H54 (cell line): ENCODE results near the gene STX3.
A peak's percentile ranks its signal among the peaks of the same experiment; 100 is the strongest.

Experiments used
- DNase-seq: peaks from one replicate; pipeline ENCODE4 v3.0.0; 2011; ENCODE audit warnings: low spot score, mixed read lengths; ENCODE audit not compliant: insufficient read length
- FAIRE-seq: peaks from 3 replicates; lab custom pipeline; 2011; peaks lifted over from hg19 to GRCh38; lab: Jason Lieb, UNC
- POLR2A ChIP-seq: IDR thresholded peaks from 2 replicates; pipeline ENCODE4 v1.6.1; 2011; ENCODE audit warnings: low read depth, mild to moderate bottlenecking, low read length

The STX3 gene

DNA sequence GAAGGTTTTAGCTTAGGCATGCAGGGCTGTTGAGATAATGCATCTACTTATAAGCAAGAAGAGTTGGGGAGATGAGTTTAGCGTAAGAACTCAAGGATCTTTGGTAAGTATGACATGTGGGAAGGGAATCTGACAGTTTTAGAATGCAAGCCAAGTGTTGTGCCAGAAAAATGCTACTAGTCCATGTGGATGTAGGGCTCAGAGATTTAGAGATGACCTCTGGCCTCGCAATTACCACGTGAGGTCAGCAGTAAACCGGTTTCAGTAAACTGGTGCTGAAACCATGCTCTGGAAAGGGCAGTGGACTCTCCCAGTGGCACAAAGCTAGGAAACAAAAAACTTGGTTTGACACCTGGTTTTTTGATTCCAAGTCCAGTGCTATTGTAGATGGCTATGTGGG, 36.5 kb downstream of the STX3 start:
- no peak for TF ChIP-seq POLR2A
- FAIRE-seq (no peak), DNase-seq (no peak)

DNA sequence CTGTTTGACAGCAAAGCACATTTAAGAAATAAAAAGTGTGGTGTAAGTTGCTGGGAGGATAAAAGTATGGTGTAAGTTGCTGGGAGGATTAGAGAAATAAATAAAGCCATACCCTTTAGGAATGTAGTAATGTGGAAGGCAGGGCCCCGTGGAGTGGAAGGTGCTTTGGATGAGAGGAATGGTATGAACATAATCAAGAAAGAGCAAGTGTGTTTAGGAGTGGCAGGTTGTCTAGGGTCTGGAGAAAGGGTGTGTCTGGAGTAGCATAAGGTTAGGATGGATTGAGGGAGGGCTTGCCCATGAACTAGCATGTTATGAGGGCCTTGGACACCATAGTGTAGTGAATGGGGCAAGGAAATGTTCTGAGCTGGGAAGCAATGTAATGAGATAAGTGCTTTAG, 37.3 kb downstream of the STX3 start:
- TF ChIP-seq POLR2A = no peak
- DNase-seq (no peak), FAIRE-seq (no peak)

GRCh38 chr11:59794417-59794816, 39.2 kb downstream of the STX3 start:
- FAIRE-seq (no peak), DNase-seq (no peak)
- no peak for TF ChIP-seq POLR2A

- no peak for TF ChIP-seq POLR2A
- DNase-seq (no peak), FAIRE-seq (no peak)
Observed at GRCh38 chr11:59800390-59801025, 45.3 kb downstream of the STX3 start.

DNA sequence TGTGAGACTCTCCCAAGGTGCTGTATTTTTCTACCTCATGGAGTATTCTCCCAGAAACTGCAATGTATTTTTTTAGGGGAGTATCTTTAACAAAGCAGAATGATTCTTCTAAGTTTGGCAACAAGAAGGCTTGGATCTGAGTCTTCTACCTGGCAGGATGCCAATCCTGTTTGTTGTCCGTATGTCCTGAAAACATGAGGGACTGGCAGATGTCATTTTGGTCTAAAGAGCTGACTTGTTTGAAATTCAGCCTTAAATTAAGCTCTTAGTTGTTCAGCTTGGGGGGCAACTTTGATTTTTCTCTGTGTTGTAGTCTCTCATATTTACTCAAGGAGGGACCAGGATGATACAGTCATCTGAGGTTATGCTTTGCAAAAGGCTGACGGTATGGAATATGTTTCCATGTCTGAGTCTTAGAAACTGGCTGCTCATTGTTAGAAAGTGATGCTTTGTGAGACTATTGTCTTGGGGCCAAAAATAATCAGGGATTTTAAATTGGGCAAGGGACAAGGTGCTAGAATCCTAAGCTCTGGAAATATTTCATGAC, 46.1 kb downstream of the STX3 start:
- no peak for TF ChIP-seq POLR2A
- DNase-seq (no peak), FAIRE-seq (no peak)

DNA sequence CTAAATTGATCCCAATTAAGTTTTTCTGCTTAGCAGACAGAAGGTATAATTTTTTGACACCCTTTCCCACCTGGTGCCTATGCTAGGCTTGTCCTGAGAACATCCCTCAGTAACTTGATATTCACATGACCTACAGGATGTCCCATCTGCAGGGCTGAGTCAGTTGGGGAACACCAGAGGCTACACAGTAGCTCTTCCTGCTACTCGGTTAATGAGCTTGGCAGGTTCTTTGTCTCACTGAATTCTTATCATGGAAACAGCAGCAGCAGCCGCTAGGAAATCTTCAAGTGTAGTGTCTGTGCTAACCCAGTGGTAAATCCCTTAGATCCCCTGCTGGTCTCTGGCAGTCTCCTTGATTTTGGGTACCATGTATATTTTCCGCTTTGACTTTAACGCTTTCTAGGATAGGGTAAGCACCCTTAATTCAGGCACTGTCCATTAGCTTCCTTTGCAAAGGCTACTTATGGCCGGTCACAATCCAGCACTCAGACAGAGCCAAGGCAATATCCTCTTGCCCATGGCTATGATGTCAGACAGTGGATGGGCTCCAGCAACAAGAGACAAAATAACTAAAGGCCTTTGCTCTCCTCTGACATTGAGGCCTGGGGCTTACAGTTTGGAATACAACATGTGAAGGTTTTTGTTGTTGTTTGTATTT, 46.9 kb downstream of the STX3 start:
- no peak for FAIRE-seq
- TF ChIP-seq POLR2A = no peak
- DNase-seq = no peak

GRCh38 chr11:59802639-59803176, 47.5 kb downstream of the STX3 start:
- DNase-seq = no peak
- TF ChIP-seq POLR2A = no peak
- no peak for FAIRE-seq

GRCh38 chr11:59804061-59804460, 48.9 kb downstream of the STX3 start:
- DNase-seq (no peak), FAIRE-seq (no peak)
- TF ChIP-seq POLR2A = no peak

GRCh38 chr11:59807047-59807610, 52.0 kb downstream of the STX3 start:
- DNase-seq (no peak), FAIRE-seq (no peak)
- TF ChIP-seq POLR2A = no peak

- DNase-seq (peak; percentile 72), FAIRE-seq (no peak)
- peak; percentile 61 for TF ChIP-seq POLR2A
Observed at GRCh38 chr11:59810189-59810910, 55.2 kb downstream of the STX3 start, which contains the start of gene MRPL16. TSS of gene MRPL16 (minus strand) at chr11:59810778. CDS start at chr11:59810658, 120 bp downstream.

DNA sequence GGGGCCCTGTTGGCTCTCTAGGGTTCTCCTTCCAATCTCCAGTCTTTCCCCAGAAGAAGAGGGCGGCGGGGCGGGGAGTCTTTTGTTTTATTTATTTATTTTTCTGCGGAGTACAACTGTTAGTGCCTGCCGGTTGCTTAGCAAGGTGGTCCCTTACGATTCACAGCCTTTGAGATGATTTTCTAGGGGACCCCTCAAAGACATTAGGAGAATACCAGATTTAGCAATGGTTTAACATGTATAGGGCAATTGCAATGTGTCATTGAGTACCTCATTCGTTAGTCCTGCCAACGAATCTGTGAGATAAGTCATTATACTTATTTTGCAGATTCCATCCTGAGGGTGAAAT, 55.7 kb downstream of the STX3 start:
- DNase-seq (no peak), FAIRE-seq (no peak)
- no peak for TF ChIP-seq POLR2A

DNA sequence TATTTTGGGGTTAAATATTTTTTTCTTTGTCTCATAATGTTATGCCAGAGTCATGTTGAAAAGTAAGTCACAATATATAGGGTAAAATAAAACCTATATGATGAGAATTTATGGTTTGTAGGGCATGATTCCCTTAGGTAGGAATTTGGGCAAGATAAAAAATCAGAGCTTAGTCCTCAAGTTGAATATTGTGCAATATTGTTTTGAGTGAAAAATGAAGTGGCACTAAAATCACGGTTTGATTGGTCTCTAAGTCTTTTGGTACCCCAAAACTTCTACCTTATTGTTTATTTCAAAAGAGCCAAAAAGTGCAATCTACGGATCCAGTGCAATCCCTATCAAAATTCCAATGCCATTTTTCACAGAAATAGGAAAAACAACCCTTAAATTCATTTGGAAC, 57.0 kb downstream of the STX3 start:
- FAIRE-seq (no peak), DNase-seq (no peak)
- no peak for TF ChIP-seq POLR2A

DNA sequence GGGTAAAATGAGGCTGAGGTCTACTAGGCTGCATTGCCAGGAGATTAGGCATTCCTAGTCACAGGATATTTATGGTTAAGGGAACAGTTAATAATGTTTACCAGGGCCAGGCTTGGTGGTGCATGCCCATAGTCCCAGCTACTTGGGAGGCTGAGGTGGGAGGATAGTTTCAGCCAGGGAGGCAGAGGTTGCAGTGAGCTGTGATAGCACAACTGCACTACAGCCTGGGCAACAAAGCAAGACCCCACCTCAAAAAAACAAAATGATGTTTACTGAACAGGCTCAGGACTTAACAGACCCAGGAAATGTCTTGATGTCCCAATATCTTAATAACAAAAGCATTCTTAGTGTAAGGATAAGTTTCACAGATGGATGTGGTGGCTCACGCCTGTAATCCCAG, 58.2 kb downstream of the STX3 start:
- DNase-seq = no peak
- no peak for FAIRE-seq
- TF ChIP-seq POLR2A = no peak

GRCh38 chr11:59814021-59814420, 58.8 kb downstream of the STX3 start:
- FAIRE-seq (no peak), DNase-seq (no peak)
- no peak for TF ChIP-seq POLR2A
